H1 (cell line): ENCODE measurements around the gene KCNK2. TPM values are rescaled to one million over a fixed set of nuclear protein-coding genes. Genes with fewer than 3 reads are reported as not detected.

Experiments used
- EP300 ChIP-seq, 2 experiments: IDR thresholded peaks; 1 replicate in 1 of 2; 2 replicates in 1 of 2; pipeline ENCODE4 v1.6.1; 2011 to 2012; ENCODE audit warnings: low read depth in 2 of 2, low read length in 2 of 2, mild to moderate bottlenecking in 2 of 2, borderline replicate concordance in 1 of 2, inconsistent platforms in 1 of 2, moderate library complexity in 1 of 2
- HDAC6 ChIP-seq: IDR thresholded peaks from one replicate; pipeline ENCODE4 v1.7.1; 2012; ENCODE audit warnings: low read depth, mild to moderate bottlenecking, inconsistent platforms, low read length, moderate library complexity
- NANOG ChIP-seq: IDR thresholded peaks from 2 replicates; pipeline ENCODE4 v1.6.1; 2011; ENCODE audit warnings: low read length, low read depth, mild to moderate bottlenecking, inconsistent platforms; ENCODE audit not compliant: insufficient read depth, poor library complexity, severe bottlenecking
- RXRA ChIP-seq: IDR thresholded peaks from 2 replicates; pipeline ENCODE4 v1.6.1; 2011; ENCODE audit warnings: low read depth, mild to moderate bottlenecking, low read length, moderate library complexity; ENCODE audit not compliant: insufficient read depth
- SP1 ChIP-seq: IDR thresholded peaks from 2 replicates; pipeline ENCODE4 v1.6.1; 2011; ENCODE audit warnings: low read depth, low read length
- polyA plus RNA-seq, 7 experiments: library from polyadenylated mRNA; depleted of rRNA in 3 of 7; stranded (reverse) in 5 of 7; unstranded in 2 of 7; fragments of >200 nt in 5 of 7; fragments of 200-250 nt in 2 of 7; gene quantifications; 1 replicate in 5 of 7; 2 replicates in 1 of 7; 4 replicates in 1 of 7; pipeline versions ENCODE4 v1.2.1 to v1.2.3, GENCODE V29; 2011 to 2013; ENCODE audit warnings: missing spikeins in 2 of 7, mixed read lengths in 2 of 7
- total RNA-seq: library from RNA; stranded (reverse); fragmentation: NEBNext Ultra II Directional; extraction: Animal tissue kit (Norgen Biotek cat#: 25700); gene quantifications from 2 replicates; pipeline ENCODE4 v1.2.1, GENCODE V29; 2021

KCNK2 gene
- total and polyA plus RNA-seq, 2 of the 8 experiments (the other 6 are each of a cell fraction or from before 2014, with no cell fraction given), result 0.59 to 1.2 TPM

GRCh38 chr1:215044151-215044550 lies 38.4 kb upstream of the KCNK2 start (continued):
- no peak for TF ChIP-seq NANOG
- no peak for TF ChIP-seq EP300 (IDR thresholded peaks at IDR 0.05; ENCODE audit: borderline replicate concordance in 1 of 2, low read depth in 2 of 2, low read length in 2 of 2)
- no peak for TF ChIP-seq HDAC6
- TF ChIP-seq RXRA, result no peak
- no peak for TF ChIP-seq SP1
